GM15510 (cell line): ENCODE measurements around the gene GADD45G.

ENCODE experiments used
- POLR2A ChIP-seq: IDR thresholded peaks from 3 replicates; pipeline ENCODE4 v1.6.1; 2011; ENCODE audit warnings: borderline replicate concordance; ENCODE audit not compliant: insufficient read length; ENCODE audit errors: extremely low read depth

GADD45G gene

DNA sequence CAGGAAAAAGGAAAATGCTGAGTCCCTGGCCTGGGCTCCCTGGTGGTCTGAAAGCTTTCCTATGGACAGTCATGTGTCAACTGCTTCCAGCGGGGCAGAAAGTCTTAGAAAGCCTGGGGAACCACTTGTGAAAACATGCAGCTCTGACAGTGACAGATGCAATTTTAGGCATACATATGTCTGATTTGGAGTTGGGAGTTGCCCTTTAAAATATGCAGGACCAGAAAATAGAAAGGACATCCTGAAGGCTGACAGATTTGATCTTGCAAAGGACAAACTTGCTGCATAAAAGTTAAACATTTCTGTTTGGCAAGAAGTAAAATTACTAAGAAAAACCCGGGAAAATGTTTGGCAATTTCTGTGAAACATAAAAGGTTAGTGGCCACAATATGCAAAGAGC lies 23.8 kb downstream of the GADD45G start:
- no peak for TF ChIP-seq POLR2A

DNA sequence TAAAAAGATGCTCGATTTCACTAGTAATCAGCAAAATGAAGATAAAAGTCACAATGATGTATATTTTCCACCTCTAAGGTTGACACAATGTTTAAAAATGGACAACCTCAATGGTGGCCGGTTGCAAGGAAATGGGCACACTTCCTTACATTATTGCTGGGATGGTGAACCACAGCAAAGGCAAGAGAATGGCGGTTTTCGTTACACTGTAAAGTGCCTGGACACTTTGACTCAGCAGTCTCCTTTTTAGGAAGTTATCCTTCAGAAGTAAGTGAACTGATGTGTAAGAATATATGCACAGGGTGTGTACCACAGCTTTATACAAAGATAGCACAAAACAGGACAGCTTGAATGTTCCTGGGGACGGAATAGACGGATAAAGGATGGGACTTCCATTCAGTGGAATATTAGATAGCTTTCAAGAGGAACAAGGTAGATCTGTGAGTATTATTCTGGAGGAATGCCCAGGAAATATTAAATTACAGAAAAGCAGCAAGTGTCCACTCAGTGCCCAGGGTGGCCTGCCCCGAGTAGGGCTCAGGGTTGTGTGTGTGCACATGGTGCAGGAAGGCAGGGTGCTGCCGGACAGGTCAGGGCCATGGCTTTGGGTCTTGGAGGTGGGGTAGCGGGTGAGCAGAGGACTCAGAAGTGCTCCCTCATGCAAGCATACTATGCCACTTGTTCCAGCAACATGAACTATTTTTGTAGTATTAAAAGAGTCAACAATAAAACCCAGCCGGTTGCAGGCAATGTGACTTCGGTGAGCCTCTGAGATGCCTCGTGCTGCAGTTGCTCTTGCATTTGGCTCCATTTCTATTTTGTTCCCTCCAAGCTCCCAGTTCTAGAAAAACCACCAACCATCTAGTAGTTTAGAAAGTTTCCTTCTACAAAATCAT lies 24.5 kb downstream of the GADD45G start:
- no peak for TF ChIP-seq POLR2A

DNA sequence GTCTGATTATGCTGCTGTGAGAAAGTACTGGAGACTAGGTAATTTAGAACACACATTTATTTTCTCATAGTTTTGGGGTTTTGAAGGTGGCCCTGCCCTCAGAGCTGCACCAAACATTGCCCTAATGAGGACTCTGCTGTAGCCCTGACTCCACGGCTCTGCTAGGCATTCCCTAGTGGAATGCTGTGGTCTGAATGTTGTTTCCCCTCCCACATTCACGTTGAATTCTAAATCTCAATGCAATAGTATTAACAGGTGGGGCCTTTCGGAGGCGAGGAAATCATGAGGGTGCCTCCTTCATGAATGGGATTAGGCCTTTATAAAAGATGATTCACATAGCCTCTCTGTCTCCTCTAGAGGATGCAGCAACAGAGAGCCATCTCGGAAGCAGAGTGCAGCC lies 25.7 kb downstream of the GADD45G start:
- TF ChIP-seq POLR2A = no peak

DNA sequence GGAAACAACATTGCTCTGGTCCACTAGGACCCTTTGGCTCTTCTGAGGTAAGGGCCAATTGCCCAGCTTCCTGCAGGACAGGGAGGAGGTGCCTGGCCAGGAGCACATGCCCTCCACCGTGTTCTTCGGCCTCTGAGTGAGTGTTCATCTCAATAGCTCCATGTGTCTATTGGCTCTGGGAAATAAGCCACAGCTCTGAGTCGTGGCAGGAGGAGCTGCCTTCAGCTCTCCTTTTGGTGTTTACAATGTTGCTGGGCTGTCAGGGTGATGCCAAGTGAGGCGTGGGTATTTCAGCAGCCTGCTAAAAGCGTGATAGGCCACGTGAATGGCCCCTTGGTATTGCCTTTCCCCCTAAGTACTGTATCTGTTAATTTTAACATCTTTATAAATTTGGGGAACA lies 26.6 kb downstream of the GADD45G start:
- TF ChIP-seq POLR2A = no peak

DNA sequence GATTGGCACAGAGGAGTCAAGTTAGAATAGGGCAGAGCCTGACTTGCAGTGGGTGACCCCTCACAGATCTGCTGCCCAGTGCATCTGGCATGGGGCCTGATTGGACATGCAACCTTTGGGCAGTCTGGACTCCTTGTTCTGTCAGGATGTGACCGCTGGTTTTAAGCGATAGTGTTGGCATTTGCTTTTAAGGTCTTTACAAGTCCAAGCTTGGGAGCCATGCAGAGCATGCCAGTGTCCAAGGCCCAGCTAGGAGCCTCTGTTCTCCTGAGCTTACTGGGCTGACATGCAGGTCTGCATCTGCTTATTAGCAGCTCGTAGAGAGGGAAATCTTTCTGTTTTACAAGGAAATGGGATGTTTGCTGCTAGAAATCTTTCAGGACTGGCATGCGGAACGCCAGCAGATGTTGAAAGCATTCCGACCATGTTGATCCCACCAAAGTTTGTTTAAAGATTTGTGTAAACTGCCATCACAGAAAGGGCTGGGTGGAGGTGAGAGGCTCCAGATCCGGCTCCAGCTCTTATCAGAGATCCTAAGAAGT lies 27.5 kb downstream of the GADD45G start:
- TF ChIP-seq POLR2A = no peak

DNA sequence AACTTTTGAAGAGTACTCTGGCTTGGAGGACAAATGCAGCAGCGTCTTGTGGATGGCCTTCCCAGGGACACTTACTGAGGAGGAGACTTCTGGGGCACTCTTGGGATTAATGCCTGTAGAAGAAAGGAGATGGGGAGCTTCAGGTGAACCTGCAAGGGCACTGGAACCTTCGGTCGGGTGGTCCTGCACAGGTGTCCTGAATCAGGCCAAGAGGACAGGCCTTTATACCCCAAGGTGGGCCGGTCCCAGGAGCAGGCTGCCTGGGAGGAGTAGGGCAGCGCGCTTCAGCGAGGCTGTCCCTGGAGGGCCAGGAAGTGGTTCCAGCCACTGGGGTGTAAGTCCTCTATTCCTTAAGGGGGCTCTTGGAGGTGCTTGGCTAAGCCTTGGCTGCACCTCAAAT lies 27.9 kb downstream of the GADD45G start:
- no peak for TF ChIP-seq POLR2A

DNA sequence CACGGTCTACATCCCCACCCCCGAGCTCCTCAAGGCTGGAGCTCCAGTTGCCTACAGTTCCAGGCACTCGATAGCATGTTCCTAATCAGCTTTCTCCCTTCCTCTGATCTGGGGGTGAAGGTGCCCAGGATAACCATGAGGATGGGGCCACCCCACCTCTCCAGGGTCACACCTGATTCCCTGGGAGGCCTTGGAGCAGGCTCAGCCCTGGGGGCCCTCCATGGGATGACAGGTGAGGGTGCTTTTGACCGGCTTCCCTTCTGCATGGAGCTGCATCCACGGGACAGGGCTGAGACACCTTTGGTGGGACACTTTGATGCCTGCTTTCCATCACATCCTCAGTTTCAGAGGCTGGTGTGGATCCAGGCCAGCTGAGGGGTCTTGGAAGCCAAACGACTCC lies 28.6 kb downstream of the GADD45G start:
- no peak for TF ChIP-seq POLR2A

DNA sequence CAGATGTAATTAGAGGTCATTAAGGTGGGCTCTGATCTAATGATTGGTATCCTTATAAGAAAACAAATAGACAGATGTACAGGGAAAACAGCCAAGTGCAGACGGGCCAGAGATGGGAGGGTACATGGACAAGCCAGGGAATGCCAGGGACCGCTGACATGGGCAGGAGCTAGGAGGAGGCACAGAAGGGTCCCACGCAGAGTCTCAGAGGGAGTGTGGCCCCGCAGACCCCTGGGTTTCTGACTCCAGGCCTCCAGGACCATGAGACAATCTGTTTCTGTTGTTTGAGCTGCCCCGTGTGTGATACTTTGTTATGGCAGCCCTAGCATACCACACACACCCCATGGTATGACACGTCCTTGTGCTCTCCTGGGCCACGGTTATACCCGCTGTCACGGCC lies 29.1 kb downstream of the GADD45G start:
- TF ChIP-seq POLR2A = no peak

DNA sequence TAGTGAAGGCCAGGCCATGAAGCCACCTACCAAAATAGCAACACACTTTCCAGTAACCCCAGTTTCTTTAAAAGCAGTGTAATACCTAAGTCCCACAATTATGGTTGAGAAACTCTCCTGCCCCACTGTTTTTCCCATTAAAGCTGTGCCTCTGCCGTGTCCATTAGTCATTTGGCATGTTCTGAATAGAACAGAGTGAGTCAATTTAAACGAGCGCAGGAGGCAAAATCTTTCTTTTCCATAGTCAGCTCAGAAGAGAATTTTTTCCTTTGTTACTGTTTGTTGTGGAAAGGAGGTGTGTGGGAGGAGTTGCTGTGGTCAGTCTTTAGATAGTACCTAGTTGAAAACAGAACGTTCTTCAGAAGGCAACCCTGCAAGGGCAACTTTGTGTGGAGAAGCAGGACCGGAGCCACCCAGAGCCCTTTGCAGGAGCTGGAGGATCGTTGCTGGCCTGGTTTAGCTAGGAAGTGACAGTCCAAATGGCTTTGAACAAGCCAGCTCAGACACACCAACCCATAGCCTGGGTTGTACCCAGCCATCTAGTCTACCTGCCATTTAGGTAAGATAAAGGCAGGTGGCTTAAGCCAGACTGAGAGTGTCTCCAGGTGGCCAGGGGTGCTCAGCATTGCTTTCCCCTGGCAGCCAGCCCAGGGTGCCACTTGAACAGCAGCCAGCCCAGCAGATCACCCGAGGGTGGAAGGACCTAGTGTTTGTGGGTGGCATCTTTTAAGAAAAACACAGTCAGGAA lies 30.4 kb downstream of the GADD45G start:
- no peak for TF ChIP-seq POLR2A

DNA sequence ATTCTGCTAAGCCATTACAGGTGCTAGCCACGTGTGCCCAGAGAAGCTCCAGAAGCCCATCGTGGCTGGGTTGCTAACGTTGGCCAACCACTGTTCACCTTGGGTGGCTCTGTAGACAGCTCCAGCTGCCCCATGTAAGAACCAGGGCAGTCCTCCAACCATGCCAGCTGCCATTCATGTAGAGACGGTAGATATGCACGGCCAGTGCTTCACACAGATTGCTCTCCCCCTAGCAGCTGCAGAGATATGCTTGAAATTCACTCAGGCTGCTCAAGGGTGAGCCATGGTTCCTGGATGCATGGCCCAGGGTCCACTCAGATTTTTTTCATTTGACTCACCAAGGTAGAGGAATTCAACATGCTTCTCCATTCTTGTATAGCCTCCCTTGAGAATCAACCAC lies 31.0 kb downstream of the GADD45G start:
- no peak for TF ChIP-seq POLR2A

DNA sequence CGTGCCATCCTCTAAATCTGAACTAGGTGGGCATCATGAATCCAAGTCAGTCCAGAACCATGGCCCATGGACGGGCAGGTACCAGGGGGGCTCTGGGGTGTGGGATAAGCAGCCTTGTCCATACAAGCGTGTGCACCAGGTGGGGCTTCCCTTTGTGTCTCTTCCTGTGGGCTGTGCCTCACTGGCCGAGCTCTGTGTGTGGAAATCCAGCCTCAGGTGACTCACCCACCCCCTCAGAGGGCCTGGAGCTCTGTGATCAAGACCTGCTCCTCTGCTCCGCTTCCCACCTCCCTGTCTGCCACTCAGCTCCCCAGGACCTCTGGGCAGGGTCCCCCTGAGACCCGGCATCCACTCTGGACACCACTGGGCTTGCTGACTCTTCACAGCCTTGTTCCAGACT lies 33.0 kb downstream of the GADD45G start:
- TF ChIP-seq POLR2A = no peak

DNA sequence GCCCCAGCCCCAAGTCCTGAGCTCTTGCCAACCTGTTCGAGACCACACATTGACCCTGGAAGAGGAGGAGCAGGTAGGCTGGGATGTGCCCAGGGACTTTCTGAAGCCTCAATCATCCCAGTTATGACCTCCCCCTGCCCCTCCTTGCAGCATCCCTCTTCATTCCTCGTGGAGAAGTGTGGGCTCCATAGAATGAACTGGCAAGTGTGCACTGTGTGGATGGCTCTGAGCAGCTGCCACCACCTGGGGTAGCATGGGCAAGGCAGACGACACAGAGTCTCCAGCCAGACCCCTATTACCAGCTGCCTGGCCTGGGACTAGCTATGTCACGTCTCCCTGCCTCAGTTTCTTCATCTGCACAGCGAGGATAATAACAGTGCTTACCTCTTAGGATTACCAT lies 33.5 kb downstream of the GADD45G start:
- no peak for TF ChIP-seq POLR2A

DNA sequence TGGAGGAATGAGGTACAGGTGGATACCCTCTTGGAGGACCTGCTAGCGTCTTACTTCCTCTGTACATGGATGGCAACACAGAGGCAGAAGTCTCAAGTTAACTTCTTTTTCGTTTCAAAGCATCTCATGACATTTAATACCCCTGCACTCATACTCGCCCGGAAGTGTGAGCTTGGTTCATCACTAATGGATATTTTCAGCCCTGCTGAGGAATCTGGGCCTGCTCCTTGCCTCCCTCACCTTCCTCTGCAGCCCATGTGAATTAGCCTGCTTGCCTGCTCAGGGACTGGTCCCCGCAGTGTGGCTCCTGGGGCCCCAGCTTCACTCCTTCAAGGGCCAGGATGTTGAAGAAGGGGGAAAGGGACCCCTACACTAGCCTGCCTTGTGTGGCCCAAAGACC lies 34.1 kb downstream of the GADD45G start:
- no peak for TF ChIP-seq POLR2A

DNA sequence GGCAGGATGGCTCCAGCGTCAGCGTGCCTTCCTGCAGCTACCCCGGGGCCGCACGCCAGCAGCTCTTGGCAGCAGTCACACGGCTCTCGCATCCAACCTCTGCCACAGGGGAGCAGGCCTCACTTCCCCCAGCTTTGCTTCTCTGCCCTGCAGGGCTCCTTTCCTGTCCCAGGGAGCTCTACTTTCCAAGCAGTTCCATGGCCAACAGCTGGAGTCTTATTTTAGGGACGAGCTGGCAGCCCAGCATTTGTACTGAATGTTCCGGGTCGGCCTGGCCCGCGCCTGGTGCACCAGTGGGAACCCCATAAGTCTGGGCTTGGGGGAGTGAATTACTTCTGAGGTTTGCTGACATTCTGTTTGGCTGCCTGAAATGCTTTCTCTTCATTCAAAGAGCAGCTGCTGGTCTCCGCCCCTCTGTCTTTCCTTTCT lies 34.6 kb downstream of the GADD45G start:
- TF ChIP-seq POLR2A = no peak

DNA sequence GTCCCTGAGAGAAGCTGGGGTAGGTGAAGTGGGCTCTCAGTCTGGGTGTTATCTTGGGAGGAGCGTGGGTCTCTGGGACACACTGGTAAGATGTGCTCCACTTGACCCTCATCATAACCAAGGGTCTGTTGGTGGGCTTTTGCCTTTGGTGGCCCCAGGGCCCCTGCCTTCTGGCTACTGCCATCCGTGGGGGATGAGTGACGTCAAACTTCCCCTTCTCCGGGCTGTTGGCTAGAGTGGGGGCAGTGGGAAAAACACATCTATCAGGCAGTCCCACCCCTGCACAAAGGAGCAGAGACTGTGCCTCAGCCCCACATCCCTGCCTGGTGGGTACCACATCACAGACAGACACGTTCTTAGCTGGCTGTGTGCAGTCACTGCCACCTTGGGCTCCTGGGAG lies 35.1 kb downstream of the GADD45G start:
- no peak for TF ChIP-seq POLR2A
